ENCODE measurements around the gene STAMBPL1. TPM values are rescaled to one million over a fixed set of nuclear protein-coding genes. Genes with fewer than 3 reads are reported as not detected.
A peak's percentile ranks its signal among the peaks of the same experiment; 100 is the strongest.

STAMBPL1 gene
- total RNA-seq, 4 donors from 2014 or later: 14.4 to 26.3 (median 22.3) TPM

DNA sequence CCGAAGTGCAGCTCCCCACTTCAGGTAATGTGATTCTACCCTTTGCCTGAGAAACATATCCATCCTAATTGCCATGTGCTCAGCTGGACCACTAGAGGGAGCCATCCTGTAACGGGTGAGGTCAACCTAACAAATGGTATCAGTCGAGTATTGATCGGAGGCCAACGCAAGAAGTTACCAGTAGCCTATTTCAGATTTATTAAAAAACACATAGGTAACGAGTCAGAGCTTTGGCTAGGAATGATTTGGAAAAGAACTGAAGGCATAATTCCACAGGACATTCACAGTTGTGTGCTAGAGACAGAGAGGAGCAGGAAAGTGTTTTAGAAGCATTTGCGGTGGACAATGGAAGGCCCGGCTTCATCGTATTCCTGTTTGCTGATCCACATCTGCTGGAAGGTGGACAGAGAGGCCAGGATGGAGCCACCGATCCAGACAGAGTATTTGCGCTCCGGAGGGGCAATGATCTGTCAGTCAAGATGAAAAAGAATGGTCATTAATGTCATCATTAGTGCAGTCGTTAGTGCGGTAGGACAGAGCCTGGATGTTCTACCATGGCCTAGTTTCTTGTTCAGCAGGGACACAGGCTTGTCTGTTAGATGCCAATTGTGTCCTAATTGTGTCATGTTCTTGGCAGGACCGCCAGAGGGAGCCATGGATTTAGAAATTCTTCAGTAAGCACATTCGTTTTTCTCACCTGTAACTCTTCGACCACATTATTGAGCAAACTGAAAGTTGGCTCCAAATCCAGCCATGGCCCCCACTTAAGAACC, 55.0 kb downstream of the STAMBPL1 start:
- H3K27ac ChIP-seq: peak overlapping the region; percentile 82 to 94 (median 87)
- TF ChIP-seq POLR2A (IDR thresholded peaks at IDR 0.05): no peak
- TF ChIP-seq, protein P1, sequence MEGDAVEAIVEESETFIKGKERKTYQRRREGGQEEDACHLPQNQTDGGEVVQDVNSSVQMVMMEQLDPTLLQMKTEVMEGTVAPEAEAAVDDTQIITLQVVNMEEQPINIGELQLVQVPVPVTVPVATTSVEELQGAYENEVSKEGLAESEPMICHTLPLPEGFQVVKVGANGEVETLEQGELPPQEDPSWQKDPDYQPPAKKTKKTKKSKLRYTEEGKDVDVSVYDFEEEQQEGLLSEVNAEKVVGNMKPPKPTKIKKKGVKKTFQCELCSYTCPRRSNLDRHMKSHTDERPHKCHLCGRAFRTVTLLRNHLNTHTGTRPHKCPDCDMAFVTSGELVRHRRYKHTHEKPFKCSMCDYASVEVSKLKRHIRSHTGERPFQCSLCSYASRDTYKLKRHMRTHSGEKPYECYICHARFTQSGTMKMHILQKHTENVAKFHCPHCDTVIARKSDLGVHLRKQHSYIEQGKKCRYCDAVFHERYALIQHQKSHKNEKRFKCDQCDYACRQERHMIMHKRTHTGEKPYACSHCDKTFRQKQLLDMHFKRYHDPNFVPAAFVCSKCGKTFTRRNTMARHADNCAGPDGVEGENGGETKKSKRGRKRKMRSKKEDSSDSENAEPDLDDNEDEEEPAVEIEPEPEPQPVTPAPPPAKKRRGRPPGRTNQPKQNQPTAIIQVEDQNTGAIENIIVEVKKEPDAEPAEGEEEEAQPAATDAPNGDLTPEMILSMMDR (IDR thresholded peaks at IDR 0.05): peak; percentile 69 to 89 (median 81)
- TF ChIP-seq POLR2AphosphoS5 (IDR thresholded peaks at IDR 0.05): peak; percentile 76
- 13% methylated on average over 16 to 17 of the region's 17 CpGs for whole genome bisulfite sequencing, 2 donors (ENCODE audit: low coverage in 1 of 2)
- no peaks in the 10 kb centered on the region for H3K27me3 ChIP-seq
- H3K9me3 ChIP-seq: no peaks in the 10 kb centered on the region
- peaks cover 7 to 71% (median 12%) of the 10 kb centered on the region in 3 donors for H3K4me1 ChIP-seq
- ATAC-seq: peak; percentile 56
- H3K4me3 ChIP-seq: no peak overlapping the region
- peaks cover 21 to 59% of the 10 kb centered on the region in 2 donors for H3K36me3 ChIP-seq

DNA sequence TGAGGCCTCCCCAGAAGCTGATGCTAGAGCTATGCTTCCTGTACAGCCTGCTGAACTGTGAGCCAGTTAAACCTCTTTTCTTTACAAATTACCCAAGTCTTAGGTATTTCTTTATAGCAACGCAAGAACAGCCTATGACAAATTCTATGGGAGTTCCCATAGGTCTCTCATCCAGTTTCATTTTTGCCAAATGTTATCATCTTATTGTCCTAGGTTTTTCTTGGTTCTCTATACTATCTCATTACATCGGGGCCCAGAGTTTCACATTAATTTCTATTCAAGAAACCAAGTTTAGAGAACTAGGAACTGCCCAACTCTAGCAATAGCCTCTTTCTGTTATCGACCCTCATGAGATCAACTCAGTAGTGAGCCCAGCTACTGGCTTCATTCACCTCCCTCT, 56.6 kb downstream of the STAMBPL1 start:
- TF ChIP-seq POLR2A (IDR thresholded peaks at IDR 0.05) (no peak), EP300 (IDR thresholded peaks at IDR 0.05) (no peak), POLR2AphosphoS5 (IDR thresholded peaks at IDR 0.05) (no peak)
- TF ChIP-seq, protein P1 (IDR thresholded peaks at IDR 0.05): no peak
- Histone ChIP-seq H3K4me1 (peaks cover 9 to 81% (median 14%) of the 10 kb centered on the region in 3 donors), H3K9me3 (no peaks in the 10 kb centered on the region), H3K27me3 (no peaks in the 10 kb centered on the region), H3K4me3 (no peak overlapping the region), H3K27ac (peak overlapping the region; percentile 82 to 94 (median 87)), H3K36me3 (peaks cover 26 to 75% of the 10 kb centered on the region in 2 donors)
- WGBS, 2 donors (ENCODE audit: low coverage in 1 of 2): 57 to 62% methylated on average over 2 to 3 of the region's 3 CpGs
- ATAC-seq: no peak

DNA sequence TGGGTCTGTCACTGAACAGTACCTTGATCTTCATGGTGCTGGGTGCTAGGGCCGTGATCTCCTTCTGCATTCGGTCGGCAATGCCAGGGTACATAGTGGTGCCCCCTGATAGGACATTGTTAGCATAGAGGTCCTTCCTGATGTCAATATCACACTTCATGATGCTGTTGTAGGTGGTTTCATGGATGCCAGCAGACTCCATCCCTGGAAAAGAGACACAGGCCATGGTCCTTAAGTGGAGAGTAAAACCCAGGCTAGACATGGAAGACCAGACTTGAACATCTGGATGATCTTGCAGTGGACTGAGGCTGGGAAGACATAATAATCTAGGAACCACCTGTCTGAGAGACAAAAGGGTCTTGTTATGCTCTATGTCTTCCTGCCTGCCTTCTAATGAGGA, 58.0 kb downstream of the STAMBPL1 start:
- no peak for ATAC-seq
- no peak overlapping the region for H3K4me3 ChIP-seq
- H3K9me3 ChIP-seq: no peaks in the 10 kb centered on the region
- no peaks in the 10 kb centered on the region for H3K27me3 ChIP-seq
- H3K27ac ChIP-seq: peak overlapping the region; percentile 82 to 94 (median 87)
- no CpG with 5 or more reads among the region's 3 CpGs for WGBS, 2 donors (ENCODE audit: low coverage in 1 of 2)
- peaks cover 36 to 89% of the 10 kb centered on the region in 2 donors for H3K36me3 ChIP-seq
- no peak for TF ChIP-seq EP300 (IDR thresholded peaks at IDR 0.05)
- peak; percentile 54 for TF ChIP-seq POLR2AphosphoS5 (IDR thresholded peaks at IDR 0.05)
- H3K4me1 ChIP-seq: peaks cover 3 to 81% (median 18%) of the 10 kb centered on the region in 3 donors

DNA sequence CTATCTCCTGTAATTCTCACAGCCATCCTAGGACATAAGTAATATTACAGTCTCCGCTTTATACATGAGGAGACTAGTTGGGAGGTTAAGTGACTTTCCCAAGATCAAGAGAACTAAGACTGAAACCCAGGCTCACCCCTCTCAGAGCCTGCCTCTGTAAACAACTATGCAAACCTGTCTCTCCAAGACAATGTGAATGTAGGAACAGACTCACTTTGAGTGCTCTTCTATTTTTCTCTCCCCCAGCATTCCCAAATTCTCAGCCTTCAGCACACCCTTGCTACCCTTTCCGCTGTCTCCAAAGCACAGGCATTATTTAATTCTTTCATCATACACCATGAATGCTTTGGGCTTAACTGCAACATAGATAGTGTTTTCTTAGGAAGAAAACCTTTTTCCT, 58.9 kb downstream of the STAMBPL1 start:
- Histone ChIP-seq H3K4me1 (peaks cover 8 to 89% (median 18%) of the 10 kb centered on the region in 3 donors), H3K36me3 (peaks cover 37 to 98% of the 10 kb centered on the region in 2 donors), H3K4me3 (no peak overlapping the region), H3K27me3 (no peaks in the 10 kb centered on the region), H3K9me3 (no peaks in the 10 kb centered on the region), H3K27ac (peak overlapping the region; percentile 61 to 94 (median 74))
- WGBS, 2 donors (ENCODE audit: low coverage in 1 of 2): 95% methylated on average over 2 of the region's 2 CpGs; no CpG with 5 or more reads in 1 of the 2 donors
- ATAC-seq: no peak
- TF ChIP-seq POLR2AphosphoS5 (IDR thresholded peaks at IDR 0.05): no peak
- no peak for TF ChIP-seq POLR2A (IDR thresholded peaks at IDR 0.05)
- TF ChIP-seq, protein P1 (IDR thresholded peaks at IDR 0.05): no peak
- TF ChIP-seq EP300 (IDR thresholded peaks at IDR 0.05): no peak

DNA sequence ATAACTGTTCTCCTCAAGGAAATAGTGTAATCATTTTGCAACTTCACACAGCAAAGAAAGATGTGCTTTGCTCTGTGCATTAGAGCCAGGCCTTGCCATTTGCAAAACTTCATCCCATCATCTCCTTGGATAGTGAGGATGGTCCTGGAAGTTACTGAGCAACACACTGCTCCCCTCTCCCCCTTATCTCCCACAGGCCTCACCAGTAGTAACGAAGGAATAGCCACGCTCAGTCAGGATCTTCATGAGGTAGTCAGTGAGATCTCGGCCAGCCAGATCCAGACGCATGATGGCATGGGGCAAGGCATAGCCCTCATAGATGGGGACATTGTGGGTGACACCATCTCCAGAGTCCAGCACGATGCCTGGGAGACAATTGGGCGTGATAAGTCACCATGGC, 61.0 kb downstream of the STAMBPL1 start:
- no peak for ATAC-seq
- Histone ChIP-seq H3K4me1 (peaks cover 4 to 97% (median 26%) of the 10 kb centered on the region in 3 donors), H3K36me3 (peaks cover 45 to 100% of the 10 kb centered on the region in 2 donors), H3K27me3 (no peaks in the 10 kb centered on the region), H3K27ac (peak overlapping the region; percentile 61 to 94 (median 74)), H3K4me3 (no peak overlapping the region), H3K9me3 (no peaks in the 10 kb centered on the region)
- TF ChIP-seq, protein P1 (IDR thresholded peaks at IDR 0.05): no peak
- TF ChIP-seq POLR2AphosphoS5 (IDR thresholded peaks at IDR 0.05): peak; percentile 11
- 51 to 53% methylated on average over 3 to 6 of the region's 6 CpGs for WGBS, 2 donors (ENCODE audit: low coverage in 1 of 2)
